Liver (tissue), 3 donors: ENCODE measurements around the gene EDIL3.

Source experiments
- CTCF ChIP-seq: fragments of 150-350 bp; IDR thresholded peaks from 2 replicates; pipeline ENCODE4 v1.5.1; 2017; ENCODE audit warnings: improper control_type of control experiment, low read depth, low read length; ENCODE audit not compliant: missing input control
- EGR1 ChIP-seq, 2 donors: IDR thresholded peaks; 2 replicates each; pipeline ENCODE4 v1.6.1; 2016 to 2018; ENCODE audit warnings: antibody characterized with exemption in 2 of 2, low read depth in 2 of 2
- GABPA ChIP-seq, 2 donors: IDR thresholded peaks in 1 of 2; conservative IDR thresholded peaks in 1 of 2; 2 replicates each; pipeline ENCODE4 v1.6.1; 2016; ENCODE audit warnings: antibody characterized with exemption in 2 of 2, mild to moderate bottlenecking in 1 of 2, moderate library complexity in 1 of 2
- HNF4A ChIP-seq, 2 donors: conservative IDR thresholded peaks; 2 replicates each; pipeline ENCODE4 v1.6.1; 2016; ENCODE audit warnings: antibody characterized with exemption in 2 of 2, mild to moderate bottlenecking in 2 of 2
- JUND ChIP-seq, 2 donors: IDR thresholded peaks; 2 replicates each; pipeline ENCODE4 v1.6.1; 2016; ENCODE audit warnings: antibody characterized with exemption in 2 of 2
- MAX ChIP-seq: IDR thresholded peaks from 2 replicates; pipeline ENCODE4 v1.6.1; 2016; ENCODE audit warnings: antibody characterized with exemption
- RAD21 ChIP-seq, 2 donors: IDR thresholded peaks; 2 replicates each; pipeline ENCODE4 v1.6.1; 2016; ENCODE audit warnings: antibody characterized with exemption in 2 of 2, mild to moderate bottlenecking in 2 of 2
- REST ChIP-seq: IDR thresholded peaks from 2 replicates; pipeline ENCODE4 v1.6.1; 2016; ENCODE audit warnings: antibody characterized with exemption, mild to moderate bottlenecking
- RXRA ChIP-seq, 2 donors: IDR thresholded peaks; 2 replicates each; pipeline ENCODE4 v1.6.1; 2017 to 2018; ENCODE audit warnings: antibody characterized with exemption in 2 of 2, mild to moderate bottlenecking in 1 of 2
- SP1 ChIP-seq: IDR thresholded peaks from 2 replicates; pipeline ENCODE4 v1.6.1; 2018; ENCODE audit warnings: antibody characterized with exemption, mild to moderate bottlenecking
- TAF1 ChIP-seq: conservative IDR thresholded peaks from 2 replicates; pipeline ENCODE4 v1.6.1; 2016; ENCODE audit warnings: antibody characterized with exemption, mild to moderate bottlenecking
- YY1 ChIP-seq: IDR thresholded peaks from 2 replicates; pipeline ENCODE4 v1.6.1; 2016; ENCODE audit warnings: antibody characterized with exemption, mild to moderate bottlenecking
- TF ChIP-seq, protein P1 (sequence below): IDR thresholded peaks from 2 replicates; pipeline ENCODE4 v1.6.1; 2016; ENCODE audit warnings: antibody characterized with exemption
- TF ChIP-seq, protein P2 (sequence below): IDR thresholded peaks from 2 replicates; pipeline ENCODE4 v1.6.1; 2016; ENCODE audit warnings: antibody characterized with exemption
- donor health status: healthy.
- donor health status: healthy.

DNA sequence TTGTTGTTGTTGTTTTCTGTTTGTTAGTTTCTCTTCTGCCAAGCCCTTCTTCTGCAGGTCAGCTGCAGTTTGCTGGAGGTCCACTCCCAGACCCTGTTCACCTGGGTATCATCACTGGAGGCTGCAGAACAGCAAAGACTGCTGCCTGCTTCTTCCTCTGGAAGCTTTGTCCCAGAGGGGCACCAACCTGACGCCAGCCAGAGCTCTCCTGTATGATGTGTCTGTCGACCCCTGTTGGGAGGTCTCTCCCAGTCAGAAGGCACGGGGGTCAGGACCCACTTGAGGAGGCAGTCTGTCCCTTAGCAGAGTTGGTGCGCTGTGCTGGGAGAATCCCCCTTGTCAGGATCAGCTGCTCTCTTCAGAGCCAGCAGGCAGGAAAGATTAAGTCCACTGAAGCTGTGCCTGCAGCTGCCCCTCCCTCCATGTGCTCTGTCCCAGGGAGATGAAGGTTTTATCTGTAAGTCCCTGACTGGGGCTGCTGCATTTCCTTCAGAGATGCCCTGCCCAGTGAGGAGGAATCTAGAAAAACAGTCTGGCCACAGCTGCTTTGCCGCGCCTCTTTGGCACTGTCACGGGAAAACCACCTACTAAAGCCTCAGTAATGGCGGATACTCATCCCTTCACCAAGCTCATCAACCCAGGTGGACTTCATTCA lies 299.2 kb downstream of the EDIL3 start:
- TF ChIP-seq, protein P1, sequence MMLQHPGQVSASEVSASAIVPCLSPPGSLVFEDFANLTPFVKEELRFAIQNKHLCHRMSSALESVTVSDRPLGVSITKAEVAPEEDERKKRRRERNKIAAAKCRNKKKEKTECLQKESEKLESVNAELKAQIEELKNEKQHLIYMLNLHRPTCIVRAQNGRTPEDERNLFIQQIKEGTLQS = no peak
- TF ChIP-seq CTCF = no peak
- TF ChIP-seq YY1 = no peak
- TF ChIP-seq RXRA (IDR thresholded peaks at IDR 0.05) = no peak
- TF ChIP-seq RAD21 (IDR thresholded peaks at IDR 0.05) = no peak
- no peak for TF ChIP-seq MAX
- no peak for TF ChIP-seq GABPA (IDR thresholded peaks at IDR 0.05 in 1 of 2, conservative IDR thresholded peaks at IDR 0.05 in 1 of 2)
- no peak for TF ChIP-seq HNF4A (conservative IDR thresholded peaks at IDR 0.05)
- TF ChIP-seq TAF1 = no peak
- no peak for TF ChIP-seq REST
- no peak for TF ChIP-seq SP1
- no peak for TF ChIP-seq EGR1 (IDR thresholded peaks at IDR 0.05; ENCODE audit: low read depth in 2 of 2)
- TF ChIP-seq, protein P2, sequence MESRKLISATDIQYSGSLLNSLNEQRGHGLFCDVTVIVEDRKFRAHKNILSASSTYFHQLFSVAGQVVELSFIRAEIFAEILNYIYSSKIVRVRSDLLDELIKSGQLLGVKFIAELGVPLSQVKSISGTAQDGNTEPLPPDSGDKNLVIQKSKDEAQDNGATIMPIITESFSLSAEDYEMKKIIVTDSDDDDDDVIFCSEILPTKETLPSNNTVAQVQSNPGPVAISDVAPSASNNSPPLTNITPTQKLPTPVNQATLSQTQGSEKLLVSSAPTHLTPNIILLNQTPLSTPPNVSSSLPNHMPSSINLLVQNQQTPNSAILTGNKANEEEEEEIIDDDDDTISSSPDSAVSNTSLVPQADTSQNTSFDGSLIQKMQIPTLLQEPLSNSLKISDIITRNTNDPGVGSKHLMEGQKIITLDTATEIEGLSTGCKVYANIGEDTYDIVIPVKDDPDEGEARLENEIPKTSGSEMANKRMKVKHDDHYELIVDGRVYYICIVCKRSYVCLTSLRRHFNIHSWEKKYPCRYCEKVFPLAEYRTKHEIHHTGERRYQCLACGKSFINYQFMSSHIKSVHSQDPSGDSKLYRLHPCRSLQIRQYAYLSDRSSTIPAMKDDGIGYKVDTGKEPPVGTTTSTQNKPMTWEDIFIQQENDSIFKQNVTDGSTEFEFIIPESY = no peak
- no peak for TF ChIP-seq JUND (IDR thresholded peaks at IDR 0.05)
